ENCODE measurements around the gene FKBP2.

The FKBP2 gene

DNA sequence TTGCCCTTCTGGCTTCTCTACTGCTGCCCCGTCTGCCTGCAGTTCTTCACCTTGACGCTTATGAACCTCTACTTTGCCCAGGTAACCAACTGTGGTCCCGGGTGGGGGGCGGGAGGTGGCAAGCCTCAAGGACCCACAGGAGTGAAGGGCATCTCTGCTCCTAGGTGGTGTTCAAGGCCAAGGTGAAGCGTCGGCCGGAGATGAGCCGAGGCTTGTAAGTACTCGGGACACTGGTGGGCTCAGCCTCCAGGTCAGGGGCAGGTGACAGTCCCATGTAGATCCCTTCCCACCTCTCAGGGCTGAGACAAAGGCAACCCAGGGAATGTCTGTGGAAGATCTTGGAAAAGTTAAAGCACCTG, 45.9 kb downstream of the FKBP2 start:
- DNase-seq, result no peak

DNA sequence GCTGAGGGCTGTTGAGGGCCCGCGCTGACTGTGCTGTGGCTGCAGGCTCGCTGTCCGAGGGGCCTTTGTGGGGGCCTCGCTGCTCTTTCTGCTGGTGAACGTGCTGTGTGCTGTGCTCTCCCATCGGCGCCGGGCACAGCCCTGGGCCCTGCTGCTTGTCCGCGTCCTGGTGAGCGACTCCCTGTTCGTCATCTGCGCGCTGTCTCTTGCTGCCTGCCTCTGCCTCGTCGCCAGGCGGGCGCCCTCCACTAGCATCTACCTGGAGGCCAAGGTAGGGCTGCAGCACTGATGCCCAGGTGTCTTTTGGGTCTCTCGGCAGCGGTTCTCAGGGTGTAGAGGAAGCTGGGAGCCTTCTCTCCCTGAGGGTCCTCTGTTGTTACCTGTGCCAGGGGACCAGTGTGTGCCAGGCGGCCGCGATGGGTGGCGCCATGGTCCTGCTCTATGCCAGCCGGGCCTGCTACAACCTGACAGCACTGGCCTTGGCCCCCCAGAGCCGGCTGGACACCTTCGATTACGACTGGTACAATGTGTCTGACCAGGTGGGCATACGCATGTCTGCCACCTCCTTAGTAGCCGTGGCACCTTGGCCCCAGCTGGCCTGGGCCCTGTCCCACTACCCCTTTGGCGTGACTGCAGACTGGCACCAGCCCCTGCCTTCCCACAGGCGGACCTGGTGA, 46.9 kb downstream of the FKBP2 start:
- DNase-seq, result no peak

DNA sequence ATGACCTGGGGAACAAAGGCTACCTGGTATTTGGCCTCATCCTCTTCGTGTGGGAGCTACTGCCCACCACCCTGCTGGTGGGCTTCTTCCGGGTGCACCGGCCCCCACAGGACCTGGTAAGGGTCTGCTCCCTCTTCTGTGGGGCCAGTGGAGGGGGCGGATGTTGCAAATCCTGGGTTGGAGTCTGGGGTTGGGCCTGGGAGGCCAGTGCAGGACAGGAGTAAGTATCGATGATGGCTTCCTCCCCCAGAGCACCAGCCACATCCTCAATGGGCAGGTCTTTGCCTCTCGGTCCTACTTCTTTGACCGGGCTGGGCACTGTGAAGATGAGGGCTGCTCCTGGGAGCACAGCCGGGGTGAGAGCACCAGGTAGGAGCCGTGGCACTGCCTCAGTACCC, 47.5 kb downstream of the FKBP2 start:
- no peak for DNase-seq

DNA sequence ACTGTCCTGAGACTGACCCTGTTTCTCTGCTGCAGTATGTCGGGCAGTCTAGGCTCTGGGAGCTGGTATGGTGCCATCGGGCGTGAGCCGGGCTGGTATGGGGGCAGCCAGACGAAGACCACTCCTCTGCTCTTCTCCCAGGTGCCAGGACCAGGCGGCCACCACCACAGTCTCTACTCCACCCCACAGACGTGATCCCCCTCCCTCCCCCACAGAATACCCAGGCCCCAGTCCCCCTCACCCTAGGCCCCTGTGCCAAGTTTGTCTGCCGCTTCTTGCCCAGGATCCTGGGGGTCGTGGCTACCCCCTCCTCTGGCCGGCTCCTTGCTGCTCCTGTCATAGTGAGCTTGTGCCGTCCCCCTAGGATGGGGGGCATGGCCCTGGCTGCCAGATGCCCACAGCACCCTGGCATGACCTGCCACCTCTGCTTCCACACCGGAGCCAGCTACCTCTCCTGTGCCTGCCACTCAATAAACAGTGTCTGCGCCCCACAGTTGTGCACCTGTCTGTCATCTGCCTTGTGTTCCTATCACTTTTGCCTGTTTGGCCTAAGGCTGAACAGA, 48.2 kb downstream of the FKBP2 start:
- DNase-seq, result no peak

DNA sequence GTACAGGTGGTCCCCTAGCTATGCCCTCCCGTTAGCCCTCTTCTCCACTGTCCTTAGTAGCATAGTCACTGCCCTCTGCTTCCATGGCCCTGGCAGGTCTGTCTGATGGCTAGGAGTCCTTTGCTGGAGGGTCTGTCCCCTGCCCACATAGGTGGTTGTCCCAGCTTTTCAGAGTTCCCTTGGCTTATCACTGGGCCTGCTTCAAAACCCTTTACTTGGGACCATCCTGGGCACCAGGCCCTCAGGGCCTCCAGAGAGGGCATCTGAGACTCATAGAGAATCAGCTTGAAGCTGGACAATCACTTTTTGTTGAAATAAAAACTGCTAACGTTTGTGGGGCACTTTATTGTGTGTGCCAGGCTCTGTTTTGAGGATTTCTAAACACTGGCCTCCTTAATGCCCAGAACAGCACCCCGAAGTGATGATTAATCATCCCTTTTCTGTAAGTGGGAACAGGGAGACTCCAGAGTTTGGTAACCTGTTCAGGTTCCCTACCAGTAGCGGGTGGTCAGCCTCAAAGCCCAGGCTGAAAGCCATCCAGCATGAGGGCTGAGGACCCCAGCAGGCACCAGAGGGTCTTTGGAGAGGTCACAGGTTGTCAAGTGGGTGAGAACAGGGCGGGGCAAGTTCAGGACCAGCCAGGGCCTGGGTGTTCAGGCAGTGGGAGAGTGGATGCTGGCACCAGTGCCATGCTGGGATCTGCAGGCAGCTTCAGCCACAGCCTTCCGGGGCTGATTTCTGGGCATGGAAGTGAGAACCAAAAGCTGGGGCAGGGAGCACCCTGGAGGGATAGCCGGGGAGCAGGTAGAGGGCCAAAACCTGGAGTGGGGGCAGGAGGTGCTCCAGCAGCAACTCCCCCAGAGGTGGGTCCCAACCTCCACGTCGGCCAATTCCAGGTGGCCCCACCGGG, 49.7 kb downstream of the FKBP2 start:
- no peak for DNase-seq

DNA sequence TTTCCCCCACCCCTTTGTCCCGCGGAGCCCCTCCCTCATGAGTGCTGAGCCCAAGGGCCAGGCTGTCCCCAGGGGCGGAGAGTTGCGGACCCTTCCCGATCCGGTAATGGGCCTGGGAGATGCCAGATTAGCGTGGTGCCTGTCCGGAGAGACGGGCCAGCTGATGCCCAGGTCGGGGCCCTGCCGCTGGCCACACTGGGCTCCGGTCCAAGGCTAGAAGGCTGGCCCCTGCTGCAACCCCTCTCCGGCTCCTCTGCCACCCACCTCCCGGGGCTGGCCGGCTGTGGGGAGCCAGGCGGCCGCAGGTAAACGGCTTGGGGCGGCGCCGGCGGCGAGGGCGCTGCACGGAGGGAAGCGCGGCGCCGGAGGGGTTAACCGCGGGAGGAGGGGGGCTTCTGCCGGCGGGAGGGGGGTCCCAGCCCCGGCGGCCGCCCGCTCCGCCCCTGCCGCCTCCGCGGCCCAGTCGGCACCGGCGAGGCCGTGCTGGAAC, 50.4 kb downstream of the FKBP2 start, which contains the start of gene KCNK4:
Gene KCNK4 (plus strand): TSS at position 41 of the 490 bp plus-strand sequence. CDS start 1,717 bp downstream, outside the sequence.
- no peak for DNase-seq

DNA sequence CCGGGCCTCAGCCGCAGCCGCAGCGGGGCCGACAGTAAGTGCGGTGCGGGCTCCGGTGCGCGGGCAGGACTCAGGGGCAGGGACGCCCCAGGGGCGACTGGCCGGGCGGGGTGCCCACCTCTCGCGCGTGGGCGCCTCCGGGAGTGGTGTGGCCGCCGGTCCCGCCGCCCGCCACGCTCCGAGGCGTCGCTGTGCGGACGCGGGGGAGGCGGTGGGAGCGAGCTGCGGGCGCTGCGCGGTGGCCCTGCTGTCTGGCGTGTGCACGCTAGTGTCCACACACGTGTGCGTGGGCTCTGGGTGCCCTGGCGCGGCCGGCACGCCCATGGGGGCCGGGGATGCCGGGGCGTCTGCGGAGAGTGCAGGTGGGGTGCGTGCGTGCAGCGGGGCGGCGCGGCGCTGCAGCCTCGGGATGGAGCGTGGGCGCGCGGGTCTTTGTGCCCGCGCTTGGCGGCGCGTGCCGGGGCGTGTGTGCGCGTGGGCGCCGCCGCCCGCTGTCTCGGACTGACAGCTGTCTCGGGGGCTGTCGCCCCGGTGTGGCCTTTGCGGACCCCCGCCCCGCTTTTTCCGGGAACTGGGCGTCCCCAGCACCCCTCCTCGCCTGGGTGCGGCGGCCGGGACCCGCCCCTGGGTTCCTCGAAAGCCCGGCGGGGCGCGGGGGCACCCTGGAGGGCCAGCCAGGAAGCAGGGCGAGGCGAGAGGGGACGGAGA, 51.0 kb downstream of the FKBP2 start:
- no peak for DNase-seq

DNA sequence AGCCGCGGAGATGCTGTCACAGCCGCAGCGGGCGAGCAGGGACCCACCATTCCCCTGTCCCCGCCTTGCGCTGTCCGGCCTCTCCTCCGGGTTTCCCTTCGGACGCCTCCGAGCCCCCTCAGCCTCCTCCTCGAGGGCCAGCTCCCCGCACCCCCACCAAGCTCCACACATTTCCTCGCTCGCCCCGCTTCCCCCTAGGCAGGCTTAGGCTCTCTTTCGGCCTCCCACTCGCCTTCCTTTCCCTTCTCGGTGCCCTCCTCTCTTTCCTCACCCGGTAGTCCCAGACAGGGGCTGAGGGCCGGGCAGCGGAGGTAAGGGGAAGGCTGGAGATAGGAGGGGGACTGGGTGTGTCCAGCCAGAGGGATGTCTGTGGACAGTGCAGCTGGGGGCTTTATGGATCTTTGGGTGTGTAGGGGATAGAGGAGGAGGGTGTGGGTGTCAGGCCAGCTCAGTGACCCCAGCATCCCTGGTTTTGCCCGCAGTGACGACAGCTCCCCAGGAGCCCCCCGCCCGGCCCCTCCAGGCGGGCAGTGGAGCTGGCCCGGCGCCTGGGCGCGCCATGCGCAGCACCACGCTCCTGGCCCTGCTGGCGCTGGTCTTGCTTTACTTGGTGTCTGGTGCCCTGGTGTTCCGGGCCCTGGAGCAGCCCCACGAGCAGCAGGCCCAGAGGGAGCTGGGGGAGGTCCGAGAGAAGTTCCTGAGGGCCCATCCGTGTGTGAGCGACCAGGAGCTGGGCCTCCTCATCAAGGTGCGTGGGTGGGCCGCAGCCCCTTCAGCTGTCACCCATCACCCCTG, 51.8 kb downstream of the FKBP2 start:
- no peak for DNase-seq
